ENCODE data around the gene TENM3.

TENM3 gene

DNA sequence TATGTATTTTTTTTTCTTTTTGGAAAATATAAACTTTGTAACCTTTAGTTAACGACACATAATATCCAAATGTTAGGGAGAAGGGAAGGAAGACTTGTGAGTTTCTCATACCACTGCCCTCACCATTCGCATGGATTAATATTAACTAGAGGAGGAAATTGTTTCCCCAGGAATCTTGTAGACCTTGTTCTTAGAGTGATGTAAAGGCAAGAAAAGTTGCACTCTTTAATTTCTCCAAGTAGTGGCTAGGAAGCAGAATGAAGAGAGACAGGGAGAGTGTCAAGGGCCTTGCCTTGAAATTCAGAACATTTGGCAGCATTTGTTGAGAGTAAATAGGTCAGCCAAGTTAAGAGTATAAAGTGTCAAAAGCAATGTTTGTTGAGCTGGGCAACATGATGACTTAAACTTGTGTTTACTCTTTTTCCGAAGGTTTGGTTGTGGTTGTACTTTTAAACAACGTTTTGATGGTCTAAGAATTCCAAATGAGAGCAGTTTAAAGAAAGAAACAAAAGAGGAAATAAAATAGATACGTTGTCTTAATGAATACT, 105.7 kb downstream of the TENM3 start:
- Histone ChIP-seq H3K4me3 (no peak overlapping the region), H3K36me3 (ENCODE audit: insufficient read depth, low read length) (no peaks in the 10 kb centered on the region), H3K9me3 (ENCODE audit: low read depth, low read length) (no peaks in the 10 kb centered on the region), H3K9ac (ENCODE audit: insufficient read length) (no peak overlapping the region), H3K27ac (no peak overlapping the region)
- TF ChIP-seq EZH2 (IDR thresholded peaks at IDR 0.05) (no peak), FOXP2 (optimal IDR thresholded peaks at IDR 0.05; ENCODE audit: control extremely low read depth, extremely low read length, insufficient read depth) (no peak), POLR2AphosphoS5 (IDR thresholded peaks at IDR 0.05; ENCODE audit: borderline replicate concordance, low read depth, low read length) (no peak)
- no peak for DNase-seq (ENCODE audit: low read depth, low spot score)

DNA sequence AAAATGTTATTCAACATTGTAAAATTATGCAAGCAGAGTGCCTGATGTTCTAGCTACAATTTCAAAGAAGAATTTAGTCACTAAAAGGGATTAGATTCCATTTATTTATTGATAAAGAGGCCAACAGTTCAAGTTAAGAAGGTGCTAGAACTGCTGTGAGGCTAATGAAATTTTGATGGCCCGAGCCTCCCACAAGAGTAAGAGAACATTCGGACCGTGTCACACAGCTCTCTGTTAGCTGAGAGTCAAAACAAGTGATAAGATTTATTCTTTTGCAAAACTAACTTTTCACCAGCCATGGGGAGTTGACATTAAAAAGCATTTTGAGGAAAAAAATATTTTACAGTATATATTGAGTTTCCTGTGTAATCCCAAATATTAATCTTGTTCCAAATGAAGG, 106.8 kb downstream of the TENM3 start:
- Histone ChIP-seq H3K4me3 (no peak overlapping the region), H3K9ac (ENCODE audit: insufficient read length) (no peak overlapping the region), H3K9me3 (ENCODE audit: low read depth, low read length) (no peaks in the 10 kb centered on the region), H3K27ac (no peak overlapping the region), H3K36me3 (ENCODE audit: insufficient read depth, low read length) (no peaks in the 10 kb centered on the region)
- no peak for DNase-seq (ENCODE audit: low read depth, low spot score)
- TF ChIP-seq FOXP2 (optimal IDR thresholded peaks at IDR 0.05; ENCODE audit: control extremely low read depth, extremely low read length, insufficient read depth) (no peak), POLR2AphosphoS5 (IDR thresholded peaks at IDR 0.05; ENCODE audit: borderline replicate concordance, low read depth, low read length) (no peak), EZH2 (IDR thresholded peaks at IDR 0.05) (no peak)

DNA sequence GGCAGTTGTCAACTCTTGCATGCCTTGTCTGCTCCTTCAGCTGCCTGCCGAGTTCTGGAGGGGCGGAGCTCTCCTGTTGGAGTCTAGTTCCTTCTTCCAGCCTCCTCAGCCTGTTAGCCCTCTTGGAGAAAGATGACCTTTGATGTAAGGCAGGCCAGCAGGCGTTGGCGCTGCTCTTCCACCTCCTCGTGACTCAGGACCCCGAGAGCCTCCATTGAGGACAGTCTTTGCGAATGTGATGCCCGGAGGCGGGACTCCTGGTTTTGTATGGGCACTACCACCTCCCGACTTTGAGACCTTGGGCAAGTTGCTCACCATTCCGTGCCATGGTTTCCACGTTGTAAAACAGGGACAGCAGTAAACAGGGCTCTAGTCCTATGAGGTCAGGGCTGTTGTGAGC, 108.3 kb downstream of the TENM3 start:
- Histone ChIP-seq H3K36me3 (ENCODE audit: insufficient read depth, low read length) (no peaks in the 10 kb centered on the region), H3K27ac (no peak overlapping the region), H3K9ac (ENCODE audit: insufficient read length) (no peak overlapping the region), H3K9me3 (ENCODE audit: low read depth, low read length) (no peaks in the 10 kb centered on the region), H3K4me3 (no peak overlapping the region)
- TF ChIP-seq FOXP2 (optimal IDR thresholded peaks at IDR 0.05; ENCODE audit: control extremely low read depth, extremely low read length, insufficient read depth) (no peak), EZH2 (IDR thresholded peaks at IDR 0.05) (no peak), POLR2AphosphoS5 (IDR thresholded peaks at IDR 0.05; ENCODE audit: borderline replicate concordance, low read depth, low read length) (no peak)
- DNase-seq (ENCODE audit: low read depth, low spot score), result no peak

DNA sequence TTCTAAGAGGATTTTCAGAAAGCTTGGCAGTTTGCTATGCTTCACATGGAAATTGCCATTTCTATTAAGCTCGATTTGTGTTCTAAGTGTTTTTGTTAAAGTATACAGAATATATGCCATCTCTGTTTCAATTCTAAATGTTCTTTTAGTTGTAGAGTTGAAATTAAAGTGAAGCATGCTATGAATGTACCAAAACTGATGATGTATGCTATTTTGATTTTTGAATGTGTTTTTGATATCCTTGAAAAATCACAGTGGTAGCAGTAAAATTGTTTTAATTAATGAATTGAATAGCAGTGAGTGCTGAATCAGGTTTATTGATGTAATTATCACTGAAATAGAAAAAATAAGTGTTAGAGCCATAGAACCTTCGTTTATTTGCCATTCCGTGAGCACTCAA, 110.9 kb downstream of the TENM3 start:
- no peak for TF ChIP-seq FOXP2 (optimal IDR thresholded peaks at IDR 0.05; ENCODE audit: control extremely low read depth, extremely low read length, insufficient read depth)
- TF ChIP-seq EZH2 (IDR thresholded peaks at IDR 0.05), result no peak
- TF ChIP-seq POLR2AphosphoS5 (IDR thresholded peaks at IDR 0.05; ENCODE audit: borderline replicate concordance, low read depth, low read length), result no peak
- no peak overlapping the region for H3K27ac ChIP-seq
- no peaks in the 10 kb centered on the region for H3K9me3 ChIP-seq (ENCODE audit: low read depth, low read length)
- no peak overlapping the region for H3K9ac ChIP-seq (ENCODE audit: insufficient read length)
- H3K36me3 ChIP-seq (ENCODE audit: insufficient read depth, low read length), result no peaks in the 10 kb centered on the region
- no peak overlapping the region for H3K4me3 ChIP-seq
- DNase-seq (ENCODE audit: low read depth, low spot score), result no peak

DNA sequence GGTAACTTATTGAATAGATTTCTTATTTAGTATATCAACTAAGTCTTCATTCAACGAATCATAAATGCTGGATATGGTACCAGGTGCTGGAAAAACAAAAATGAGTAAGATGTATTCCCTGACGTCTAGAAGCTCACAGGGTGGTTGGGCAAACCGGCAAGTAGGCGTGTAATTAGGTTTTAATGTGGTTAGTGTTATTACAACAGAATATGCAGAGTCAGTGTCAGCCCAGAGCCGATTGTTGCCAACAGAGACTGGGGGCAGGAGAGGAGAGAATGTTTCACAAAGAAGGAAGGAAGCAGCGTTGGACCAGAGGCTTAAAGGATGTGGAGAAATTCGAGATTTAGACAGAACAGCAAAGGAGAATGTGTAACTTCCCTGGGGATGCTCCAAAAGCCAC, 111.7 kb downstream of the TENM3 start:
- Histone ChIP-seq H3K4me3 (no peak overlapping the region), H3K36me3 (ENCODE audit: insufficient read depth, low read length) (no peaks in the 10 kb centered on the region), H3K9me3 (ENCODE audit: low read depth, low read length) (no peaks in the 10 kb centered on the region), H3K27ac (no peak overlapping the region), H3K9ac (ENCODE audit: insufficient read length) (no peak overlapping the region)
- TF ChIP-seq POLR2AphosphoS5 (IDR thresholded peaks at IDR 0.05; ENCODE audit: borderline replicate concordance, low read depth, low read length) (no peak), FOXP2 (optimal IDR thresholded peaks at IDR 0.05; ENCODE audit: control extremely low read depth, extremely low read length, insufficient read depth) (no peak), EZH2 (IDR thresholded peaks at IDR 0.05) (no peak)
- no peak for DNase-seq (ENCODE audit: low read depth, low spot score)

DNA sequence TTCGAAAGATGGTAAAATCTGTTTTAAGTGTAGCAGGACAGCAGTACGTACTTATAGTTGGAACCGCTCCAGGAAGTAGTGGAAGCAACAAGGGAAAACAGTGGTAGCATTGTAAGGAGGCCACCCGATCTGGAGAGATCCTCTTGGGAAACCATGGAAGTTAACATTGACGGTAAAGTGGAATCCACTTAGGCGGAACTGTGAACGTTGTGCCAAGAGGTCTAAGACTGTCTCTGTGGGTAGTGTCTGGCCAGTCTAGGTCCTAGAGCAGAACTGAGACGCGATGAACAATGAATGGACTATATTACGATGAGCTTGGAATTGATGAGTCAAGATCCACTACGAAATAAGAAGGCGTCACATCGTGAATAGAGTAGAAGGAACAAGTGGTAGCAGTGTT, 124.0 kb downstream of the TENM3 start:
- no peak for TF ChIP-seq FOXP2 (optimal IDR thresholded peaks at IDR 0.05; ENCODE audit: control extremely low read depth, extremely low read length, insufficient read depth)
- TF ChIP-seq POLR2AphosphoS5 (IDR thresholded peaks at IDR 0.05; ENCODE audit: borderline replicate concordance, low read depth, low read length), result no peak
- no peak for TF ChIP-seq EZH2 (IDR thresholded peaks at IDR 0.05)
- Histone ChIP-seq H3K36me3 (ENCODE audit: insufficient read depth, low read length) (no peaks in the 10 kb centered on the region), H3K4me3 (no peak overlapping the region), H3K27ac (no peak overlapping the region), H3K9me3 (ENCODE audit: low read depth, low read length) (no peaks in the 10 kb centered on the region), H3K9ac (ENCODE audit: insufficient read length) (no peak overlapping the region)
- no peak for DNase-seq (ENCODE audit: low read depth, low spot score)

DNA sequence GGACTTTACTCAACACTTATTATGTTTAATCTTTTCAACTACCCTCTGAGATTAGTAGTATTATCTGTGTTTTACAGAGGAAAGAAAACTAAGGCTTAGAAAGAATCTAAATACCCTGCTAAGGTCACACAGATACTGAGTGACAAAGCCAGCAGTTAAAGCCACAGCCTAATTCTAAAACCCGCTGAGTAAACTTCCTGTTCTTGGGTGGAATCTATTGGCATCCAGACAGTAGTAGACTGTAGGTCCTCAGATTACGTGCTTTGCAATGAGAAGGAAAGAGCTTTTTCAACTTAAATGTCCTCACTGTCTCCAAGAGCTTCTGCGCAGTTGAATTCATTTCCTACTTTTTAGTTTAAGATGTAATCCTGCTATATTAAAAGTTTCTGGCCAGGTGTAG, 126.0 kb downstream of the TENM3 start:
- no peaks in the 10 kb centered on the region for H3K9me3 ChIP-seq (ENCODE audit: low read depth, low read length)
- TF ChIP-seq POLR2AphosphoS5 (IDR thresholded peaks at IDR 0.05; ENCODE audit: borderline replicate concordance, low read depth, low read length) (no peak), EZH2 (IDR thresholded peaks at IDR 0.05) (no peak), FOXP2 (optimal IDR thresholded peaks at IDR 0.05; ENCODE audit: control extremely low read depth, extremely low read length, insufficient read depth) (no peak)
- no peak overlapping the region for H3K27ac ChIP-seq
- no peak for DNase-seq (ENCODE audit: low read depth, low spot score)
- H3K9ac ChIP-seq (ENCODE audit: insufficient read length), result no peak overlapping the region
- no peaks in the 10 kb centered on the region for H3K36me3 ChIP-seq (ENCODE audit: insufficient read depth, low read length)
- H3K4me3 ChIP-seq, result no peak overlapping the region

DNA sequence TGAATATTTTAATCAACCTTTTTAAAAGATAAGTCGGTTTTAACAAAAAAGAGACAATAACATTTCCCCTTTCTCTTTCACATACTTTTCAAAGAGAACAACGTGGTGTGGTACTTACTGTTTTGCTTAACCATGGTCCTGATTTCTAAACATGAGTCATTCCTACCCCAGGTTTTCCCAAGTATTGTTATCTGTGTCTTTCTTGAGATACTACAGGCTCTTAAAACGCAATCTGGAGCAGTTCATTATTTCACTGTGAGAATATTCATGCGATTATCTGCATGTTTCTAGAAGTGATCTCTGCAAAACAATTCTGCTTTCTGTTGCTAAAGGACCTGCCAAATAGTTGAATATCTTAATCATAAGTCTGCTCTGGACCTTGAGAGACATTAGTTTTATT, 127.3 kb downstream of the TENM3 start:
- Histone ChIP-seq H3K27ac (no peak overlapping the region), H3K9ac (ENCODE audit: insufficient read length) (no peak overlapping the region), H3K4me3 (no peak overlapping the region), H3K9me3 (ENCODE audit: low read depth, low read length) (no peaks in the 10 kb centered on the region), H3K36me3 (ENCODE audit: insufficient read depth, low read length) (no peaks in the 10 kb centered on the region)
- no peak for TF ChIP-seq EZH2 (IDR thresholded peaks at IDR 0.05)
- no peak for TF ChIP-seq POLR2AphosphoS5 (IDR thresholded peaks at IDR 0.05; ENCODE audit: borderline replicate concordance, low read depth, low read length)
- no peak for TF ChIP-seq FOXP2 (optimal IDR thresholded peaks at IDR 0.05; ENCODE audit: control extremely low read depth, extremely low read length, insufficient read depth)
- DNase-seq (ENCODE audit: low read depth, low spot score), result no peak

DNA sequence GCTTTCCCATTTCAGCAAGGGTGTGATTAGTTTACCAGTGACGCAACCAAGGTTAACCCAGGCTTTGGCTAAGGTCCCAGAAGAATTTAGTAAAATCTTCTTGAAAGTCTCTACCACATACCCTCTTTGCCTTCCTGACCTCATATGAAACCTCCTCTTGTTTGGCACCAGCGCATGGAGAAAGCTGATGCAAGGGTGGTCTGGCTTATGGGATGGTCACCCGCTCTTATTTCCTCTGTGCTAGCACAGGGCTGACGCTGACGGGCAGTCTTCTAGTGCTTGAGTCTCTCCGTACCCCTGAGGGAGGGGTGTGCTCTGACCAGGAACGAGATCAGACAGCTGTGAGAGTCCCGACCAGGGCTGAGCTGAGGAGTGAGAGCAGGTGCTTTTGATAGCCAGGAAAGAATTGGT, 137.6 kb downstream of the TENM3 start:
- no peak overlapping the region for H3K4me3 ChIP-seq
- no peak overlapping the region for H3K27ac ChIP-seq
- H3K36me3 ChIP-seq (ENCODE audit: insufficient read depth, low read length), result no peaks in the 10 kb centered on the region
- DNase-seq (ENCODE audit: low read depth, low spot score), result no peak
- no peak overlapping the region for H3K9ac ChIP-seq (ENCODE audit: insufficient read length)
- H3K9me3 ChIP-seq (ENCODE audit: low read depth, low read length), result no peaks in the 10 kb centered on the region
- TF ChIP-seq FOXP2 (optimal IDR thresholded peaks at IDR 0.05; ENCODE audit: control extremely low read depth, extremely low read length, insufficient read depth) (no peak), EZH2 (IDR thresholded peaks at IDR 0.05) (no peak), POLR2AphosphoS5 (IDR thresholded peaks at IDR 0.05; ENCODE audit: borderline replicate concordance, low read depth, low read length) (no peak)
